ENCODE results near the gene MAN1A1.

Gene MAN1A1

GRCh38 chr6:119307056-119307455 is 42.5 kb downstream of the MAN1A1 start:
- Histone ChIP-seq H3K27me3 (ENCODE audit: low read length) (no peaks in the 10 kb centered on the region), H3K9me2 (replicated peaks; ENCODE audit: insufficient read depth, low read length) (no peaks in the 10 kb centered on the region), H3F3A (ENCODE audit: insufficient read depth) (no peaks in the 10 kb centered on the region), H3K79me2 (ENCODE audit: insufficient read depth, low read length) (no peaks in the 10 kb centered on the region), H2AFZ (ENCODE audit: low read depth, low read length, severe bottlenecking) (no peak overlapping the region), H4K20me1 (ENCODE audit: low read depth, low read length) (0 out of 2 replicates have a peak, but pooled peaks cover 3% of the 10 kb centered on the region), H3K9ac (ENCODE audit: low read length) (no peak overlapping the region), H3K9me3 (ENCODE audit: insufficient read depth, low read length) (no peaks in the 10 kb centered on the region), H3K36me3 (ENCODE audit: low read length) (no peaks in the 10 kb centered on the region), H3K4me2 (ENCODE audit: low read depth, low read length, poor library complexity, severe bottlenecking) (no peak overlapping the region), H3K27ac (ENCODE audit: low read depth, low read length) (no peak overlapping the region), H3K4me3 (ENCODE audit: insufficient read depth, low read length, poor library complexity, severe bottlenecking) (no peak overlapping the region)
- TF ChIP-seq EZH2phosphoT487 (conservative IDR thresholded peaks at IDR 0.05; ENCODE audit: low read length) (no peak), CTCF (IDR thresholded peaks at IDR 0.05; ENCODE audit: insufficient read depth, low read length, poor library complexity, severe bottlenecking) (no peak)

- no peak overlapping the region for H2AFZ ChIP-seq (ENCODE audit: low read depth, low read length, severe bottlenecking)
- no peaks in the 10 kb centered on the region for H3F3A ChIP-seq (ENCODE audit: insufficient read depth)
- no peaks in the 10 kb centered on the region for H3K9me2 ChIP-seq (replicated peaks; ENCODE audit: insufficient read depth, low read length)
- H3K27me3 ChIP-seq (ENCODE audit: low read length) = no peaks in the 10 kb centered on the region
- 0 out of 2 replicates have a peak, but pooled peaks cover 3% of the 10 kb centered on the region for H4K20me1 ChIP-seq (ENCODE audit: low read depth, low read length)
- no peak overlapping the region for H3K27ac ChIP-seq (ENCODE audit: low read depth, low read length)
- no peaks in the 10 kb centered on the region for H3K79me2 ChIP-seq (ENCODE audit: insufficient read depth, low read length)
- no peak for TF ChIP-seq EZH2phosphoT487 (conservative IDR thresholded peaks at IDR 0.05; ENCODE audit: low read length)
- no peak overlapping the region for H3K4me3 ChIP-seq (ENCODE audit: insufficient read depth, low read length, poor library complexity, severe bottlenecking)
- no peaks in the 10 kb centered on the region for H3K36me3 ChIP-seq (ENCODE audit: low read length)
- no peak overlapping the region for H3K9ac ChIP-seq (ENCODE audit: low read length)
- H3K4me2 ChIP-seq (ENCODE audit: low read depth, low read length, poor library complexity, severe bottlenecking) = no peak overlapping the region
- no peaks in the 10 kb centered on the region for H3K9me3 ChIP-seq (ENCODE audit: insufficient read depth, low read length)
These were observed 43.1 kb downstream of the MAN1A1 start for GRCh38 chr6:119306396-119306968.

- Histone ChIP-seq H3K27ac (ENCODE audit: low read depth, low read length) (no peak overlapping the region), H2AFZ (ENCODE audit: low read depth, low read length, severe bottlenecking) (no peak overlapping the region), H3K4me2 (ENCODE audit: low read depth, low read length, poor library complexity, severe bottlenecking) (no peak overlapping the region), H3K79me2 (ENCODE audit: insufficient read depth, low read length) (no peaks in the 10 kb centered on the region), H3K4me3 (ENCODE audit: insufficient read depth, low read length, poor library complexity, severe bottlenecking) (no peak overlapping the region), H3K36me3 (ENCODE audit: low read length) (no peaks in the 10 kb centered on the region), H3K9ac (ENCODE audit: low read length) (no peak overlapping the region), H3K9me2 (replicated peaks; ENCODE audit: insufficient read depth, low read length) (no peaks in the 10 kb centered on the region), H3F3A (ENCODE audit: insufficient read depth) (no peaks in the 10 kb centered on the region), H3K9me3 (ENCODE audit: insufficient read depth, low read length) (no peaks in the 10 kb centered on the region), H4K20me1 (ENCODE audit: low read depth, low read length) (no peaks in the 10 kb centered on the region), H3K27me3 (ENCODE audit: low read length) (no peaks in the 10 kb centered on the region)
- TF ChIP-seq EZH2phosphoT487 (conservative IDR thresholded peaks at IDR 0.05; ENCODE audit: low read length) (no peak), CTCF (IDR thresholded peaks at IDR 0.05; ENCODE audit: insufficient read depth, low read length, poor library complexity, severe bottlenecking) (no peak)
These were observed 46.2 kb downstream of the MAN1A1 start for GRCh38 chr6:119303164-119303887.

GRCh38 chr6:119301429-119301828 is 48.1 kb downstream of the MAN1A1 start:
- no peak overlapping the region for H3K9ac ChIP-seq (ENCODE audit: low read length)
- no peak overlapping the region for H3K4me2 ChIP-seq (ENCODE audit: low read depth, low read length, poor library complexity, severe bottlenecking)
- H3K27me3 ChIP-seq (ENCODE audit: low read length) = no peaks in the 10 kb centered on the region
- no peaks in the 10 kb centered on the region for H3K9me3 ChIP-seq (ENCODE audit: insufficient read depth, low read length)
- no peaks in the 10 kb centered on the region for H3K9me2 ChIP-seq (replicated peaks; ENCODE audit: insufficient read depth, low read length)
- no peak overlapping the region for H2AFZ ChIP-seq (ENCODE audit: low read depth, low read length, severe bottlenecking)
- no peak overlapping the region for H3K27ac ChIP-seq (ENCODE audit: low read depth, low read length)
- TF ChIP-seq EZH2phosphoT487 (conservative IDR thresholded peaks at IDR 0.05; ENCODE audit: low read length) = no peak
- no peak for TF ChIP-seq CTCF (IDR thresholded peaks at IDR 0.05; ENCODE audit: insufficient read depth, low read length, poor library complexity, severe bottlenecking)
- no peak overlapping the region for H3K4me3 ChIP-seq (ENCODE audit: insufficient read depth, low read length, poor library complexity, severe bottlenecking)
- H3F3A ChIP-seq (ENCODE audit: insufficient read depth) = no peaks in the 10 kb centered on the region
- H3K79me2 ChIP-seq (ENCODE audit: insufficient read depth, low read length) = no peaks in the 10 kb centered on the region
- H4K20me1 ChIP-seq (ENCODE audit: low read depth, low read length) = no peaks in the 10 kb centered on the region
- no peaks in the 10 kb centered on the region for H3K36me3 ChIP-seq (ENCODE audit: low read length)

Measured in SU-DHL-6 (cell line).